Suprapubic skin (tissue), 3 donors: ENCODE measurements around the gene CDC14A.

Experiments used
- CTCF ChIP-seq, 2 donors: fragments of 200-600 bp in 1 of 2; fragments of 450-650 bp in 1 of 2; sonication (generic) in 1 of 2; IDR thresholded peaks; one replicate each; pipeline ENCODE4 v1.5.1; 2016 to 2019; ENCODE audit warnings: antibody characterized with exemption in 2 of 2, mild to moderate bottlenecking in 1 of 2, moderate library complexity in 1 of 2
- POLR2A ChIP-seq, 2 donors: fragments of 450-650 bp; IDR thresholded peaks; one replicate each; pipeline ENCODE4 v1.6.1; 2017; ENCODE audit warnings: antibody characterized with exemption in 2 of 2, mild to moderate bottlenecking in 2 of 2, moderate library complexity in 2 of 2

- TF ChIP-seq CTCF (IDR thresholded peaks at IDR 0.05): no peak
- no peak for TF ChIP-seq POLR2A (IDR thresholded peaks at IDR 0.05)
These were observed 190.0 kb downstream of the CDC14A start for GRCh38 chr1:100542285-100542684.
